Upper lobe of right lung (tissue), 1 donor: ENCODE results near the gene COL1A1. TPM values are rescaled to one million over a fixed set of nuclear protein-coding genes. Genes with fewer than 3 reads are reported as not detected.

Experiments
- ATAC-seq: fragments of 200-7000 bp; cut with Tn5 transposase; one replicate; pipeline ENCODE4 v1.9.1; 2020; ENCODE audit warnings: mild to moderate bottlenecking, moderate library complexity
- DNase-seq: peaks from one replicate; pipeline ENCODE4 v3.0.0-alpha.2; 2020
- H3K27ac ChIP-seq: fragments of 200-600 bp; one replicate; pipeline ENCODE4 v1.8.0; 2022
- H3K27me3 ChIP-seq: fragments of 200-600 bp; one replicate; pipeline ENCODE4 v1.8.0; 2022; ENCODE audit warnings: mild to moderate bottlenecking
- H3K36me3 ChIP-seq: fragments of 200-600 bp; one replicate; pipeline ENCODE4 v1.8.0; 2022
- H3K4me1 ChIP-seq: fragments of 200-600 bp; one replicate; pipeline ENCODE4 v1.8.0; 2022
- H3K4me3 ChIP-seq: fragments of 200-600 bp; one replicate; pipeline ENCODE4 v1.8.0; 2022; ENCODE audit warnings: mild to moderate bottlenecking
- H3K9me3 ChIP-seq: fragments of 200-600 bp; one replicate; pipeline ENCODE4 v1.8.0; 2022
- intact Hi-C: fragments of 100-400 bp; cut with DNase I; formaldehyde crosslinking; loops from one replicate; pipeline ENCODE4 v1.11.0; 2022
- total RNA-seq: library from RNA; stranded (reverse); fragmentation: NEBNext Ultra II Directional; extraction: Animal tissue kit (Norgen Biotek cat#: 25700); gene quantifications from one replicate; pipeline ENCODE4 v1.2.1, GENCODE V29; 2021
- TF ChIP-seq, protein P1 (sequence below): fragments of 200-600 bp; IDR thresholded peaks from one replicate; pipeline ENCODE4 v1.8.0; 2022; ENCODE audit warnings: antibody characterized with exemption
- donor health status: DM: no; HTN: yes; CAD: no; lungs with severe emphysema.

The COL1A1 gene
- total RNA-seq, 1 donor from 2014 or later: 154 TPM

DNA sequence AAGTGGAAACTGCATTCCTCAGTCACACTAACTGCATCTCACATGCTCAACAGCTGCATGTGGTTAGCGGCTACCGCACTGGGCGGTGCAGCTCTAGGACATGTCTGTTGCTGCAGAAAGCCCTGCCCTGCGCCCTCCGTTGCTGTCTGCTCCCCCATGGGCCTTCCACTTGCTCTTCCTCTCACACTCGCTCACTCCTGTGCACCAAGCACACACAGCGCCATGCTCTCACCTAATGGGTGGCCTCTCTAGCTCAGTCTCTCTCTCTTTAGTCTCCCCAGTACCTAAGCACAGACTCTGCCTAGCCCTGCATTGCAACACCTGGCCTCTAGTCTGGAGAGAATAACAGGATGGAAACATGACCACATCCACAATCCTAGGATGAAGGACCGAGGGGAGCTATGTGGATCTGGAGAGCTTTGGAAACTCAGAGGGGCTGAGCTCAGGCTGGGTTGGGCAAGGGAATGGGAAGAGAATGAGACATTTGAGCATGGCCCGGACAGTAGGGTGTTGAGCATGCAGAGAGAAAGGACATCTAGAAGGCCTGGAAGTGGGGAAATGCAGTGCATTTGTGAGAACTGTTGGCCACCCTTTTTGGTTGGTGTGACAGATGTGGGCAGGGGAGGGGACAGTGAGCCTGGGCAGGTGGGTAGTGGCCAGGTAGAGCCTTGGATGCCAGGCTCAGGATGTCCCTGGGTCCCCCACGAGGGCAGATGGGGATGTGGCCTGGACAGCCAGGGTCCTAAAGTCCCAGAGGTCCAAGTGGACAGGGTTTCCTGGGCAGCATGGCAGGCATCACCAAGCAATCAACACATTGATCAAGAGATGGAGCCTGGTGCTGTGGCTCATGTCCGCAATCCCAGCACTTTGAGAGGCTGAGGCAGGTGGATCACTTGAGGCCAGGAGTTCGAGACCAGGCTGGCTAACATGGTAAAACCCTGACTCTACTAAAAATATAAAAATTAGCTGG is 19.6 kb downstream of the COL1A1 start:
- Histone ChIP-seq H3K27ac (no peak overlapping the region), H3K27me3 (no peaks in the 10 kb centered on the region), H3K4me1 (peaks cover 26% of the 10 kb centered on the region), H3K4me3 (no peak overlapping the region), H3K36me3 (peaks cover 8% of the 10 kb centered on the region), H3K9me3 (no peaks in the 10 kb centered on the region)
- TF ChIP-seq, protein P1, sequence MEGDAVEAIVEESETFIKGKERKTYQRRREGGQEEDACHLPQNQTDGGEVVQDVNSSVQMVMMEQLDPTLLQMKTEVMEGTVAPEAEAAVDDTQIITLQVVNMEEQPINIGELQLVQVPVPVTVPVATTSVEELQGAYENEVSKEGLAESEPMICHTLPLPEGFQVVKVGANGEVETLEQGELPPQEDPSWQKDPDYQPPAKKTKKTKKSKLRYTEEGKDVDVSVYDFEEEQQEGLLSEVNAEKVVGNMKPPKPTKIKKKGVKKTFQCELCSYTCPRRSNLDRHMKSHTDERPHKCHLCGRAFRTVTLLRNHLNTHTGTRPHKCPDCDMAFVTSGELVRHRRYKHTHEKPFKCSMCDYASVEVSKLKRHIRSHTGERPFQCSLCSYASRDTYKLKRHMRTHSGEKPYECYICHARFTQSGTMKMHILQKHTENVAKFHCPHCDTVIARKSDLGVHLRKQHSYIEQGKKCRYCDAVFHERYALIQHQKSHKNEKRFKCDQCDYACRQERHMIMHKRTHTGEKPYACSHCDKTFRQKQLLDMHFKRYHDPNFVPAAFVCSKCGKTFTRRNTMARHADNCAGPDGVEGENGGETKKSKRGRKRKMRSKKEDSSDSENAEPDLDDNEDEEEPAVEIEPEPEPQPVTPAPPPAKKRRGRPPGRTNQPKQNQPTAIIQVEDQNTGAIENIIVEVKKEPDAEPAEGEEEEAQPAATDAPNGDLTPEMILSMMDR: no peak
- intact Hi-C loops: no loop called here
- ATAC-seq: no peak
- no peak for DNase-seq

DNA sequence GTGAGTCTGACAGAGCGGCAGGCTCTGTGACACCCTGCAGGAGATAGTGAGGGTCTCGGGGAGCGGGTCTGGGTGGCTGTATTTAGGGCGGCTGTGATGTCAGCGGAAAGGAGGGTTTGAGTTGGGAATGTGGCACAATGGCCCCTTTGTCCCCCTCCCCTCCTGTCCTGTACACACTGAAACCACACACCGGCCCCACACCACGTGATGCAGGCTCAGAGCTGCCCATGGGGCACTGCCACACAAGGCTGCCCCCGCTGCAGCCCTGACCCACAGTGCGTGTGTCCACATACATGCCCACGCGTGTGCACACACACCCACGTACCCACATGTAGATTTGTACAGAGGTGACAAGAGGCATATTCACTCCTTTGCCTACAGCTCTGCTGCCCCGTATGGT is 20.3 kb downstream of the COL1A1 start:
- Histone ChIP-seq H3K9me3 (no peaks in the 10 kb centered on the region), H3K27ac (no peak overlapping the region), H3K27me3 (no peaks in the 10 kb centered on the region), H3K4me3 (no peak overlapping the region), H3K36me3 (peaks cover 6% of the 10 kb centered on the region), H3K4me1 (peaks cover 26% of the 10 kb centered on the region)
- TF ChIP-seq, protein P1: no peak
- DNase-seq (no peak), ATAC-seq (no peak)
- intact Hi-C loops: no loop called here

DNA sequence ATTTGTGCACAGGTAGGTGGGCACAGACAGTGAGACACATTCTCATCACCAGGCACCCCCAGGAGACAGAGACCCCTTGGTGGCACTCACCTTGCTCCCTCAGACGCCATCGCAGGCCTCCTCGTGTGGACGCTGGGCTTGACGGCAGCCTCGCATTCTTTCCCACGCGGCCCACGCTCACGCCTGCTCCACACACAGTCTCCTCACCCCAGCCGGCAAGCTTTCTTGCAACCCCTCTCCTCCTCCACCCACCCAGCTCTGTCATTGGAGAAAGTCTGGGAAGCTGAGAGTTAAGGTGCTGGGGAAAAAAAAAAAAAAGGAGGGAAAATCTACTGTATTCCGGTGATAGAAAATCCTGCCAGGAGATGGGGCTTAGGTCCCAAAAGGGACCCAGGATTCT is 20.8 kb downstream of the COL1A1 start:
- TF ChIP-seq, protein P1: no peak
- Histone ChIP-seq H3K4me3 (no peak overlapping the region), H3K27me3 (no peaks in the 10 kb centered on the region), H3K4me1 (peaks cover 26% of the 10 kb centered on the region), H3K9me3 (no peaks in the 10 kb centered on the region), H3K36me3 (peaks cover 1% of the 10 kb centered on the region), H3K27ac (no peak overlapping the region)
- ATAC-seq (no peak), DNase-seq (no peak)
- intact Hi-C loops: no loop called here

DNA sequence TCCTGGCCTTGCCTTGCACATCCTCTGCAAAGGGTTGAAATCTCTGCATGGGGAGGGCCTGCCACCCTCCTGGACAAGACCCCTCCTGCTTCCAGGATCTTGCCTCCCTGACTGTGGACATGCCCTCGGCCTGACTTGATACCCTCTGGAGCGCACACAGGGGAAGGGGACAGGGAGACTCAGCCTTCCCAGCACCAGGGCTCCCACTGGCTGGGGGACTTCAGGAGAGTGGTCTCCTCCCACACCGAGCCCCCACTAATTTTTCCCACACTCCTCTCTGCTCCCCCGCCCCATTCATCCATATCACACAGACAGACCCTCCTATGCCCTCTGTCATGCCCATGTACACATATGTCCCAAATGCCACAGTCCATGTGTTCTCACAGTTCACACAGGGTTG is 21.3 kb downstream of the COL1A1 start:
- TF ChIP-seq, protein P1: no peak
- DNase-seq (no peak), ATAC-seq (no peak)
- Histone ChIP-seq H3K27me3 (no peaks in the 10 kb centered on the region), H3K36me3 (no peaks in the 10 kb centered on the region), H3K9me3 (no peaks in the 10 kb centered on the region), H3K4me1 (peaks cover 26% of the 10 kb centered on the region), H3K4me3 (no peak overlapping the region), H3K27ac (no peak overlapping the region)
- intact Hi-C loops: no loop called here

DNA sequence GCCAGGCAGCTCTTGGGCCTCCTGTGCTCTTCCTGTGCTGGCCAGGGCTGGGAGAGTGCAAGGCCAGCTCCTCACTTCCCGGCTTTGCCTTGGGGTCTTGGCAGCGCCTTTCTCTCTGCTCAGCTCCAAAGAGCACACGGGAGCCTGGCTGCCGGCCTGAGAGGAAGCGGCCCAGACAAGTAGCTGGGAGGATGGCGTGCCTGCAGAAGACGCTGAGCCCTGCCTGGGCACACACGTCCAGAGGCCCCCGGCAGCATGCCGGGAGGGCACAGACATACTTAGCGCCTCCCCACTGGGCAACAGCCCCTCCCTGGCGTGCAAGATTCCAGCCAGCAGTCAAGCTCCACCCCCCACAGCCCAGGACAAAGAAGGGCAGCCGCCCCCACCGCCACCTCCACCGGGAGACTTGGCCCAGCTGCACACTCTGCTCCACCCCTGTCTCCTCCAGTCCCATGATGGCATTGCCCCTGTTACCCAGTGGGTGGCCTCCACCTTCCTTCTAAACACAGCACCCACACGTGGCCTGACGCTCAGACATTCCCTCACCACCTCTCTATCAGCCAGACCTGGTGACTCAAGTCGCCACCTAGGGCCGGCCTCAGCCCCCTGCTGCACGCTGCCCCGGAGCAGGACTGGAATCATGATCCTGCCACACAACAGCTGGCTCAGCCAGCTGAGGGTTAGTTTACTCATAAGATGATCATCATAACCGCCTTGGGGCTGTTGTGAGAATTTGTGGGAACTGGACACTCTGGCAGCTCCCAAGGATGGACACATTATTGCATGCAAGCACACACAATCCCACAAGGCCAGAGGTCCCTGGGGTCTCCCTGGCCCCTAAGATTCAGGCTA is 23.2 kb downstream of the COL1A1 start:
- peak overlapping the region; percentile 10 for H3K4me3 ChIP-seq
- TF ChIP-seq, protein P1: peak; percentile 61
- DNase-seq (peak; percentile 88), ATAC-seq (peak; percentile 92)
- H3K27me3 ChIP-seq: no peaks in the 10 kb centered on the region
- H3K4me1 ChIP-seq: peaks cover 20% of the 10 kb centered on the region
- intact Hi-C loops: no loop called here
- peak overlapping the region; percentile 70 for H3K27ac ChIP-seq
- no peaks in the 10 kb centered on the region for H3K9me3 ChIP-seq
- no peaks in the 10 kb centered on the region for H3K36me3 ChIP-seq
